Panc1 (cell line): ENCODE data around the gene MDFI.

Source experiments
- POLR2AphosphoS5 ChIP-seq: IDR thresholded peaks from 2 replicates; pipeline ENCODE4 v1.6.1; 2012; ENCODE audit warnings: mild to moderate bottlenecking, low read depth, low read length, moderate library complexity
- SIN3A ChIP-seq: IDR thresholded peaks from 2 replicates; pipeline ENCODE4 v1.6.1; 2012; ENCODE audit warnings: low read depth, mild to moderate bottlenecking, low read length, moderate library complexity, borderline replicate concordance; ENCODE audit not compliant: insufficient read depth
- TCF7L2 ChIP-seq: IDR thresholded peaks from 2 replicates; pipeline ENCODE4 v1.6.1; 2011; ENCODE audit warnings: mild to moderate bottlenecking, low read depth, low read length, inconsistent platforms
- TF ChIP-seq, protein P1 (sequence below): fragments of 450-650 bp; IDR thresholded peaks from 2 replicates; pipeline ENCODE4 v1.5.1; 2017; ENCODE audit warnings: mild to moderate bottlenecking
- TF ChIP-seq, protein P2 (sequence below), 2 experiments: IDR thresholded peaks; 2 replicates each; pipeline ENCODE4 v1.6.1; 2011 to 2012; ENCODE audit warnings: low read depth in 2 of 2, control low read depth in 1 of 2, low read length in 1 of 2, mild to moderate bottlenecking in 1 of 2, moderate library complexity in 1 of 2; ENCODE audit not compliant: insufficient read depth in 1 of 2

DNA sequence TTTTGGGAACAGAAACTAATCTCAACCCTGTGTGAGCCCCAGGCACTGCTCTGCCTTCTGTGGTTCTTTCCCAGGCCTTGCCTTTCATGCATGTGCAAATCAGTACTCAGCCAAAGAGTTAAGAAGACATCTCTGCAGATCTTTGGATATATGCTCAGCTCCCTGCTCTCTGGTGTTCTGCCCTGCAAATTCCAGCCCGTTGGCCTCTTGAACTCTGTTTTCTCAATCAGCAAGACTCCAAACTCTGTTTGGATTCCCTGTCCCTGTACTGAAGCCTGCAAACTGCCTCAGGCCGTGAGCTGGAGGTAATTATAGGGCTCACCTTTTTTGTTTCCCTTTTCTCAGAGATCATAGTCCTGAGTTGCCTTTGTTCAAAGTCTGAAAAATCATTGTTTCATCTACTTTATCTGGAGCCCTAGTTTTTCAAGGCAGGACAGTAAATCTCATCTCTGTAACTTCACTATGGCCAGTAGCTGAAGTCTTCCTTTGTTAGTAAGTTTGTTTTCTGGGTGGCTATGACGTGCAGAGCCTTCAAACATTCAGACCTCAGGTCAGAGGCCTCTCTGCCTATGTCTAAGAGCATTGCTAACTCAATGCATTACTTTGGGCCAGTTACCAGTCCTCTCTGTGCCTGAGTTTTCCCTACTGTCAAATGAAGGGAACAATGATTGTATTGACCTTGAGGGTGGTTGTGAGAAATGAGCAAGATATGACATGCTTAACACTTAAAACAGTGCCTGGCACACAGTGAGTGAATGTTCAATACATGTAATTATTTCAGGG, 15.9 kb upstream of the MDFI start:
- TF ChIP-seq, protein P1, sequence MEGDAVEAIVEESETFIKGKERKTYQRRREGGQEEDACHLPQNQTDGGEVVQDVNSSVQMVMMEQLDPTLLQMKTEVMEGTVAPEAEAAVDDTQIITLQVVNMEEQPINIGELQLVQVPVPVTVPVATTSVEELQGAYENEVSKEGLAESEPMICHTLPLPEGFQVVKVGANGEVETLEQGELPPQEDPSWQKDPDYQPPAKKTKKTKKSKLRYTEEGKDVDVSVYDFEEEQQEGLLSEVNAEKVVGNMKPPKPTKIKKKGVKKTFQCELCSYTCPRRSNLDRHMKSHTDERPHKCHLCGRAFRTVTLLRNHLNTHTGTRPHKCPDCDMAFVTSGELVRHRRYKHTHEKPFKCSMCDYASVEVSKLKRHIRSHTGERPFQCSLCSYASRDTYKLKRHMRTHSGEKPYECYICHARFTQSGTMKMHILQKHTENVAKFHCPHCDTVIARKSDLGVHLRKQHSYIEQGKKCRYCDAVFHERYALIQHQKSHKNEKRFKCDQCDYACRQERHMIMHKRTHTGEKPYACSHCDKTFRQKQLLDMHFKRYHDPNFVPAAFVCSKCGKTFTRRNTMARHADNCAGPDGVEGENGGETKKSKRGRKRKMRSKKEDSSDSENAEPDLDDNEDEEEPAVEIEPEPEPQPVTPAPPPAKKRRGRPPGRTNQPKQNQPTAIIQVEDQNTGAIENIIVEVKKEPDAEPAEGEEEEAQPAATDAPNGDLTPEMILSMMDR = no peak
- TF ChIP-seq POLR2AphosphoS5 (no peak), SIN3A (no peak), TCF7L2 (no peak)
- TF ChIP-seq, protein P2, sequence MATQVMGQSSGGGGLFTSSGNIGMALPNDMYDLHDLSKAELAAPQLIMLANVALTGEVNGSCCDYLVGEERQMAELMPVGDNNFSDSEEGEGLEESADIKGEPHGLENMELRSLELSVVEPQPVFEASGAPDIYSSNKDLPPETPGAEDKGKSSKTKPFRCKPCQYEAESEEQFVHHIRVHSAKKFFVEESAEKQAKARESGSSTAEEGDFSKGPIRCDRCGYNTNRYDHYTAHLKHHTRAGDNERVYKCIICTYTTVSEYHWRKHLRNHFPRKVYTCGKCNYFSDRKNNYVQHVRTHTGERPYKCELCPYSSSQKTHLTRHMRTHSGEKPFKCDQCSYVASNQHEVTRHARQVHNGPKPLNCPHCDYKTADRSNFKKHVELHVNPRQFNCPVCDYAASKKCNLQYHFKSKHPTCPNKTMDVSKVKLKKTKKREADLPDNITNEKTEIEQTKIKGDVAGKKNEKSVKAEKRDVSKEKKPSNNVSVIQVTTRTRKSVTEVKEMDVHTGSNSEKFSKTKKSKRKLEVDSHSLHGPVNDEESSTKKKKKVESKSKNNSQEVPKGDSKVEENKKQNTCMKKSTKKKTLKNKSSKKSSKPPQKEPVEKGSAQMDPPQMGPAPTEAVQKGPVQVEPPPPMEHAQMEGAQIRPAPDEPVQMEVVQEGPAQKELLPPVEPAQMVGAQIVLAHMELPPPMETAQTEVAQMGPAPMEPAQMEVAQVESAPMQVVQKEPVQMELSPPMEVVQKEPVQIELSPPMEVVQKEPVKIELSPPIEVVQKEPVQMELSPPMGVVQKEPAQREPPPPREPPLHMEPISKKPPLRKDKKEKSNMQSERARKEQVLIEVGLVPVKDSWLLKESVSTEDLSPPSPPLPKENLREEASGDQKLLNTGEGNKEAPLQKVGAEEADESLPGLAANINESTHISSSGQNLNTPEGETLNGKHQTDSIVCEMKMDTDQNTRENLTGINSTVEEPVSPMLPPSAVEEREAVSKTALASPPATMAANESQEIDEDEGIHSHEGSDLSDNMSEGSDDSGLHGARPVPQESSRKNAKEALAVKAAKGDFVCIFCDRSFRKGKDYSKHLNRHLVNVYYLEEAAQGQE (IDR thresholded peaks at IDR 0.05; ENCODE audit: insufficient read depth in 1 of 2, low read depth in 2 of 2, low read length in 1 of 2) = no peak
